Panc1 (cell line): ENCODE data around the gene MVD. TPM values are rescaled to one million over a fixed set of nuclear protein-coding genes. Genes with fewer than 3 reads are reported as not detected.

Experiments
- ATAC-seq: fragments of 200-7000 bp; cut with Tn5 transposase; 2 replicates; pipeline ENCODE4 v1.9.1; 2020; ENCODE audit warnings: mild to moderate bottlenecking, moderate library complexity
- BruUV-seq: library from RNA; stranded (reverse); fragments of 400-500 nt; replicated peaks from 2 replicates; lab custom pipeline; 2021; lab: Mats Ljungman, UMichigan
- CTCF ChIA-PET: fragments of 300-600 bp; sonication (Branson Sonifier 250); formaldehyde crosslinking; loops from one replicate; lab custom pipeline; 2022; ENCODE audit warnings: antibody characterized with exemption; lab: Charles Lee
- POLR2A ChIA-PET: fragments of 300-600 bp; sonication (Branson Sonifier 250); formaldehyde crosslinking; loops from one replicate; lab custom pipeline; 2022; ENCODE audit warnings: antibody characterized with exemption; lab: Charles Lee
- DNase-seq: peaks from one replicate; pipeline ENCODE4 v3.0.0-alpha.2; 2010; ENCODE audit warnings: low read depth, low spot score
- H3K27ac ChIP-seq: 2 replicates; pipeline ENCODE4 v1.5.1; 2011; ENCODE audit warnings: mild to moderate bottlenecking, low read length, inconsistent platforms
- H3K27me3 ChIP-seq: fragments of 200-500 bp; sonication (Bioruptor generic); 2 replicates; pipeline ENCODE4 v1.6.0; 2014; ENCODE audit warnings: low read length, inconsistent platforms; ENCODE audit not compliant: control insufficient read depth, insufficient read depth
- H3K36me3 ChIP-seq: fragments of 200-500 bp; sonication (Bioruptor generic); 2 replicates; pipeline ENCODE4 v1.5.1; 2014; ENCODE audit warnings: inconsistent platforms, mild to moderate bottlenecking, low read length, moderate library complexity; ENCODE audit not compliant: control insufficient read depth, insufficient read depth
- H3K4me1 ChIP-seq: 2 replicates; pipeline ENCODE4 v1.5.1; 2011; ENCODE audit warnings: inconsistent platforms, mild to moderate bottlenecking, low read length, moderate library complexity; ENCODE audit not compliant: control insufficient read depth, insufficient read depth
- H3K4me3 ChIP-seq, 2 experiments: 2 replicates each; pipeline ENCODE4 v1.5.1; 2011 to 2012; ENCODE audit warnings: low read depth in 2 of 2, low read length in 2 of 2, mild to moderate bottlenecking in 2 of 2, inconsistent platforms in 1 of 2, moderate library complexity in 1 of 2
- H3K9me3 ChIP-seq: fragments of 200-500 bp; sonication (Bioruptor generic); 2 replicates; pipeline ENCODE4 v1.5.1; 2014; ENCODE audit warnings: low read depth, mild to moderate bottlenecking, inconsistent platforms, low read length, moderate library complexity; ENCODE audit not compliant: control insufficient read depth, insufficient read depth
- POLR2AphosphoS5 ChIP-seq: IDR thresholded peaks from 2 replicates; pipeline ENCODE4 v1.6.1; 2012; ENCODE audit warnings: mild to moderate bottlenecking, low read depth, low read length, moderate library complexity
- SIN3A ChIP-seq: IDR thresholded peaks from 2 replicates; pipeline ENCODE4 v1.6.1; 2012; ENCODE audit warnings: low read depth, mild to moderate bottlenecking, low read length, moderate library complexity, borderline replicate concordance; ENCODE audit not compliant: insufficient read depth
- TCF7L2 ChIP-seq: IDR thresholded peaks from 2 replicates; pipeline ENCODE4 v1.6.1; 2011; ENCODE audit warnings: mild to moderate bottlenecking, low read depth, low read length, inconsistent platforms
- in situ Hi-C: cut with HindIII; loops from 2 replicates; pipeline ENCODE4 v1.10.0; 2016; ENCODE audit warnings: low sequenced_read_pairs, low pct_unique_long_range_greater_than_20kb
- intact Hi-C: fragments of 100-400 bp; cut with micrococcal nuclease; formaldehyde crosslinking; loops from one replicate; pipeline ENCODE4 v1.10.0; 2022; ENCODE audit not compliant: unreplicated experiment
- total RNA-seq: library from RNA; stranded (reverse); gene quantifications from one replicate; pipeline ENCODE4 v1.2.1, GENCODE V29; 2021; ENCODE audit not compliant: unreplicated experiment
- TF ChIP-seq, protein P1 (sequence below): fragments of 450-650 bp; IDR thresholded peaks from 2 replicates; pipeline ENCODE4 v1.5.1; 2017; ENCODE audit warnings: mild to moderate bottlenecking
- TF ChIP-seq, protein P2 (sequence below), 2 experiments: IDR thresholded peaks; 2 replicates each; pipeline ENCODE4 v1.6.1; 2011 to 2012; ENCODE audit warnings: low read depth in 2 of 2, control low read depth in 1 of 2, low read length in 1 of 2, mild to moderate bottlenecking in 1 of 2, moderate library complexity in 1 of 2; ENCODE audit not compliant: insufficient read depth in 1 of 2

Gene MVD
- total RNA-seq, 1 experiment from 2014 or later: 96.8 TPM

DNA sequence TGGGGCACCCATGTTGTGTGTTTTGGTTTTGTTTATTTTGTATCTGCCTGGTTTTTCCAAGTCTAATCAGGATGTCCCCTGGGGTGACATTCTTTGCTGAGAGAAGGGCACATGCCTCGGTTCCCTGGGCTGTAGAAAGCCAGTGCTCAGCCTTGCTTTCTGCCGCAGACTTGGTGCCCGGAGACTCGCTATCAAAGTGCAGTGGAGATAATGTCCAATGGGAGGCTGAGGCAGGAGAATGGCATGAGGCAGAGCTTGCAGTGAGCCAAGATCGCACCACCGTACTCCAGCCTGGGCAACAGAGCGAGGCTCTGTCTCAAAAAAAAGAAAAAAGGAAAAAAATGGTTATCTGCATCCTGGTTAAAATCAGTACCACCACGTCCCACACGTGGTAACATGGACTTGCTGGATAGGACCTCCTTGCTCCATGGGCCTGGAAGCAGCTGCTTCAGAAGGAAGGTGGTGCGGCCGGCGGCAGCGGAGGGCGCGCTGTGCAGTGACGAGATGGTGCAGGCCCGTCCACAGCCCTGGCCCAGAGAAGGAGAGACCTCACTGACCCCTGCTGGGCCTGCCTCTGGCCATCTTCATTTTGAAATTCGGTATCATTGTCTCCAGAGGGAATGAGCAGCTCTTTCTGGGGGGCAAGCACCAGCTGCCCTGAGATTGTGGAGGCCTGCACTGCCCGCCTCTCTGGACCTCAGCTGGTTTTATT lies 43.8 kb downstream of the MVD start:
- intact Hi-C loops: no loop called here
- ChIA-PET CTCF (no interaction called here), POLR2A (no interaction called here)
- no TSS peak for BruUV-seq
- no peak overlapping the region for H3K27ac ChIP-seq
- in situ Hi-C loops: no loop called here
- H3K9me3 ChIP-seq: no peaks in the 10 kb centered on the region
- H3K27me3 ChIP-seq: no peaks in the 10 kb centered on the region
- TF ChIP-seq, protein P1, sequence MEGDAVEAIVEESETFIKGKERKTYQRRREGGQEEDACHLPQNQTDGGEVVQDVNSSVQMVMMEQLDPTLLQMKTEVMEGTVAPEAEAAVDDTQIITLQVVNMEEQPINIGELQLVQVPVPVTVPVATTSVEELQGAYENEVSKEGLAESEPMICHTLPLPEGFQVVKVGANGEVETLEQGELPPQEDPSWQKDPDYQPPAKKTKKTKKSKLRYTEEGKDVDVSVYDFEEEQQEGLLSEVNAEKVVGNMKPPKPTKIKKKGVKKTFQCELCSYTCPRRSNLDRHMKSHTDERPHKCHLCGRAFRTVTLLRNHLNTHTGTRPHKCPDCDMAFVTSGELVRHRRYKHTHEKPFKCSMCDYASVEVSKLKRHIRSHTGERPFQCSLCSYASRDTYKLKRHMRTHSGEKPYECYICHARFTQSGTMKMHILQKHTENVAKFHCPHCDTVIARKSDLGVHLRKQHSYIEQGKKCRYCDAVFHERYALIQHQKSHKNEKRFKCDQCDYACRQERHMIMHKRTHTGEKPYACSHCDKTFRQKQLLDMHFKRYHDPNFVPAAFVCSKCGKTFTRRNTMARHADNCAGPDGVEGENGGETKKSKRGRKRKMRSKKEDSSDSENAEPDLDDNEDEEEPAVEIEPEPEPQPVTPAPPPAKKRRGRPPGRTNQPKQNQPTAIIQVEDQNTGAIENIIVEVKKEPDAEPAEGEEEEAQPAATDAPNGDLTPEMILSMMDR: no peak
- TF ChIP-seq TCF7L2: no peak
- no peak for TF ChIP-seq SIN3A
- TF ChIP-seq POLR2AphosphoS5: no peak
- TF ChIP-seq, protein P2, sequence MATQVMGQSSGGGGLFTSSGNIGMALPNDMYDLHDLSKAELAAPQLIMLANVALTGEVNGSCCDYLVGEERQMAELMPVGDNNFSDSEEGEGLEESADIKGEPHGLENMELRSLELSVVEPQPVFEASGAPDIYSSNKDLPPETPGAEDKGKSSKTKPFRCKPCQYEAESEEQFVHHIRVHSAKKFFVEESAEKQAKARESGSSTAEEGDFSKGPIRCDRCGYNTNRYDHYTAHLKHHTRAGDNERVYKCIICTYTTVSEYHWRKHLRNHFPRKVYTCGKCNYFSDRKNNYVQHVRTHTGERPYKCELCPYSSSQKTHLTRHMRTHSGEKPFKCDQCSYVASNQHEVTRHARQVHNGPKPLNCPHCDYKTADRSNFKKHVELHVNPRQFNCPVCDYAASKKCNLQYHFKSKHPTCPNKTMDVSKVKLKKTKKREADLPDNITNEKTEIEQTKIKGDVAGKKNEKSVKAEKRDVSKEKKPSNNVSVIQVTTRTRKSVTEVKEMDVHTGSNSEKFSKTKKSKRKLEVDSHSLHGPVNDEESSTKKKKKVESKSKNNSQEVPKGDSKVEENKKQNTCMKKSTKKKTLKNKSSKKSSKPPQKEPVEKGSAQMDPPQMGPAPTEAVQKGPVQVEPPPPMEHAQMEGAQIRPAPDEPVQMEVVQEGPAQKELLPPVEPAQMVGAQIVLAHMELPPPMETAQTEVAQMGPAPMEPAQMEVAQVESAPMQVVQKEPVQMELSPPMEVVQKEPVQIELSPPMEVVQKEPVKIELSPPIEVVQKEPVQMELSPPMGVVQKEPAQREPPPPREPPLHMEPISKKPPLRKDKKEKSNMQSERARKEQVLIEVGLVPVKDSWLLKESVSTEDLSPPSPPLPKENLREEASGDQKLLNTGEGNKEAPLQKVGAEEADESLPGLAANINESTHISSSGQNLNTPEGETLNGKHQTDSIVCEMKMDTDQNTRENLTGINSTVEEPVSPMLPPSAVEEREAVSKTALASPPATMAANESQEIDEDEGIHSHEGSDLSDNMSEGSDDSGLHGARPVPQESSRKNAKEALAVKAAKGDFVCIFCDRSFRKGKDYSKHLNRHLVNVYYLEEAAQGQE (IDR thresholded peaks at IDR 0.05; ENCODE audit: insufficient read depth in 1 of 2, low read depth in 2 of 2, low read length in 1 of 2): no peak
- no peak overlapping the region for H3K4me3 ChIP-seq
- no peak for DNase-seq
- no peak for ATAC-seq
- H3K4me1 ChIP-seq: no peaks in the 10 kb centered on the region
- no peaks in the 10 kb centered on the region; the same call in 1 of the 2 replicates for H3K36me3 ChIP-seq

DNA sequence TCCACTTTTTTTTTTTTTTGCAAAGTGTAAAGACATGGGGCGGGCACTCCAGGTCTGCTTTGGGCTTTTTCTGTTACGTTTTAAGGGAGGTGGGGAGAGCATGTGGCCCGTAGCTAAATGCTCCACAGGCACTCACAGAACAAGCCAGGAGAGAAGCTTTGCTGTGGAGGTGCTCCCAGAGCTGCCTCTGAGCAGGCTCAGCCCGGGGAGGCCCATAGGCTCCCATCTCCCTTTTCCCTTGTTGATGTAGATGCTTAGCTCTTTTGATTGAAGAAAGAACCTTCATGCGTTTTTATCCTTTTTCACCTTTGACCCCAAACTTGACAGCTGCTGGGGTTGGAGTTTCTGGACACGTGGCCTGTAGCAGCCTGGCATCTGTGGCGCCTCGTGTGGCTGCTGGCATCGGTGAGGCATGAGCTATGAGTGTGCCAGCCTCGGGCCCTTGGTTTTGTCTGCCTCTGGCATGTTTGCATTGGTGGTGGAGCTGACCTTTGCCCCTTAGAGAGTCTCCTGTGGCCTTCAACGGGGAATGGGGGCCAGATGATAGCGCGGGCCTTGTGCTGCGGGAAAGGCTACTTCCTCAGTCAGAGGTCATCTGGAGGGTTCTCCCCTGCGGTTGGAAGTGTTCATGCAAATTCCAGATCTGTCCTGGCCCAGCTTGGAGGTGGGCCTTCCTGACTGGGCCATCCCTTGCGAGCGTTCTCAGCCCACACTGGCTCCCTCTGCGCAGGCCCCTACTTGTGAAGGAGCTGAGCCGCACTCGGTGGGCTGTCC lies 44.5 kb downstream of the MVD start:
- no peak for ATAC-seq
- no peak overlapping the region for H3K4me3 ChIP-seq
- no peaks in the 10 kb centered on the region; the same call in 1 of the 2 replicates for H3K36me3 ChIP-seq
- in situ Hi-C loops: no loop called here
- no peak for DNase-seq
- no peaks in the 10 kb centered on the region for H3K4me1 ChIP-seq
- CTCF ChIA-PET: no interaction called here
- TF ChIP-seq SIN3A (no peak), TCF7L2 (no peak), POLR2AphosphoS5 (no peak)
- TF ChIP-seq, protein P1: no peak
- TF ChIP-seq, protein P2 (IDR thresholded peaks at IDR 0.05; ENCODE audit: insufficient read depth in 1 of 2, low read depth in 2 of 2, low read length in 1 of 2): no peak
- BruUV-seq: no TSS peak
- no peaks in the 10 kb centered on the region for H3K9me3 ChIP-seq
- intact Hi-C loops: no loop called here
- POLR2A ChIA-PET: no interaction called here
- no peak overlapping the region for H3K27ac ChIP-seq
- H3K27me3 ChIP-seq: no peaks in the 10 kb centered on the region
